Activated CD4-positive, alpha-beta T cell treated with anti-CD3 and anti-CD28 coated beads for 36 hours (primary cell): Measurements from ENCODE around the gene PA2G4. TPM values are rescaled to one million over a fixed set of nuclear protein-coding genes. Genes with fewer than 3 reads are reported as not detected.

Experiments used
- total RNA-seq, 2 experiments: library from RNA; stranded (reverse); gene quantifications; one replicate each; pipeline ENCODE4 v1.2.3, GENCODE V29; 2021

The PA2G4 gene
- total RNA-seq, 2 experiments from 2014 or later, result 446 to 695 TPM

Other genes with a start within 250 kb of the PA2G4 start
- gene PYM1, start 176.7 kb upstream of the PA2G4 start, total RNA-seq, result 10 to 100 TPM; 24.6 to 30.2 TPM
- gene DGKA, start 173.4 kb upstream of the PA2G4 start, total RNA-seq, result 100 to 1,000 TPM; 341 to 385 TPM
- gene PMEL, start 138.5 kb upstream of the PA2G4 start, total RNA-seq, result 1 to 10 TPM in 1 of 2 experiments, under 1 TPM in 1; 0.86 to 1.2 TPM
- gene CDK2, start 137.7 kb upstream of the PA2G4 start, total RNA-seq, result 100 to 1,000 TPM; 104 to 149 TPM
- gene RAB5B, start 130.5 kb upstream of the PA2G4 start, total RNA-seq, result 10 to 100 TPM; 33.2 to 35.1 TPM
- gene SUOX, start 107.3 kb upstream of the PA2G4 start, total RNA-seq, result 1 to 10 TPM; 2.9 to 3.4 TPM
- 10 to 100 TPM; 14.9 to 16.3 TPM for gene IKZF4, start 83.5 kb upstream of the PA2G4 start, total RNA-seq
- gene RPS26, start 62.6 kb upstream of the PA2G4 start, total RNA-seq, result 10 to 100 TPM; 33.9 to 64.0 TPM
- gene ERBB3, start 24.4 kb upstream of the PA2G4 start, total RNA-seq, result under 1 TPM; 0.32 to 0.57 TPM
- gene RPL41, start 12.1 kb downstream of the PA2G4 start, total RNA-seq, result 1,000 to 10,000 TPM; 5,101 to 9,949 TPM
- gene ZC3H10, start 13.7 kb downstream of the PA2G4 start, total RNA-seq, result 1 to 10 TPM; 6.4 to 6.5 TPM
- gene ESYT1, start 23.7 kb downstream of the PA2G4 start, total RNA-seq, result 100 to 1,000 TPM; 132 to 160 TPM
- gene MYL6B, start 48.0 kb downstream of the PA2G4 start, total RNA-seq, result 10 to 100 TPM; 76.3 to 79.3 TPM
- 100 to 1,000 TPM; 692 to 918 TPM for gene MYL6, start 53.8 kb downstream of the PA2G4 start, total RNA-seq
- 100 to 1,000 TPM in 1 of 2 experiments, 10 to 100 TPM in 1; 96.9 to 123 TPM for gene SMARCC2, start 84.9 kb downstream of the PA2G4 start, total RNA-seq
- gene RNF41, start 117.4 kb downstream of the PA2G4 start, total RNA-seq, result 10 to 100 TPM; 25.2 to 28.8 TPM
- gene NABP2, start 119.8 kb downstream of the PA2G4 start, total RNA-seq, result 10 to 100 TPM; 69.1 to 76.0 TPM
- 1 to 10 TPM in 1 of 2 experiments, under 1 TPM in 1; 0.53 to 1.3 TPM for gene SLC39A5, start 125.5 kb downstream of the PA2G4 start, total RNA-seq
- gene ANKRD52, start 153.8 kb downstream of the PA2G4 start, total RNA-seq, result 10 to 100 TPM; 29.2 to 31.0 TPM
- gene COQ10A, start 162.4 kb downstream of the PA2G4 start, total RNA-seq, result 1 to 10 TPM; 5.2 to 7.5 TPM
- 100 to 1,000 TPM; 197 to 293 TPM for gene CS, start 195.8 kb downstream of the PA2G4 start, total RNA-seq
- gene CNPY2, start 211.4 kb downstream of the PA2G4 start, total RNA-seq, result 10 to 100 TPM; 77.4 to 82.6 TPM
- 10 to 100 TPM; 54.6 to 62.5 TPM for gene PAN2, start 229.4 kb downstream of the PA2G4 start, total RNA-seq
- gene IL23A, start 234.3 kb downstream of the PA2G4 start, total RNA-seq, result 10 to 100 TPM; 18.5 to 21.6 TPM